ENCODE measurements around the gene KLK13. TPM values are rescaled to one million over a fixed set of nuclear protein-coding genes. Genes with fewer than 3 reads are reported as not detected.

KLK13 gene
- total RNA-seq, result not detected in 2 replicates

GRCh38 chr19:51064534-51065220 is at the start of gene KLK13:
Gene KLK13 (minus strand): TSS chr19:51065092. CDS start chr19:51065067, 25 bp downstream.
- DNase-seq (ENCODE audit: low read depth), result peak; percentile 7

- no peak for DNase-seq (ENCODE audit: low read depth)
Measured at GRCh38 chr19:51114087-51114729, 49.3 kb upstream of the KLK13 start.

- no peak for DNase-seq (ENCODE audit: low read depth)
Measured at GRCh38 chr19:51111606-51112005, 46.7 kb upstream of the KLK13 start.

GRCh38 chr19:51110666-51110971 is 45.7 kb upstream of the KLK13 start:
- no peak for DNase-seq (ENCODE audit: low read depth)

- no peak for DNase-seq (ENCODE audit: low read depth)
Measured at GRCh38 chr19:51108805-51109146, 43.9 kb upstream of the KLK13 start.

- peak; percentile 98 for DNase-seq (ENCODE audit: low read depth)
Measured at GRCh38 chr19:51108066-51108804, 43.3 kb upstream of the KLK13 start, which contains the start of gene CTU1. Gene CTU1 (minus strand): TSS chr19:51108409. CDS start chr19:51104569, 3,840 bp downstream.

GRCh38 chr19:51107406-51108065 is 42.6 kb upstream of the KLK13 start:
- DNase-seq (ENCODE audit: low read depth), result peak; percentile 32

GRCh38 chr19:51103926-51104341 is 39.0 kb upstream of the KLK13 start:
- no peak for DNase-seq (ENCODE audit: low read depth)

GRCh38 chr19:51102991-51103390 is 38.1 kb upstream of the KLK13 start:
- DNase-seq (ENCODE audit: low read depth), result no peak

- no peak for DNase-seq (ENCODE audit: low read depth)
Measured at GRCh38 chr19:51101171-51101865, 36.4 kb upstream of the KLK13 start.

GRCh38 chr19:51100601-51101000 is 35.7 kb upstream of the KLK13 start:
- no peak for DNase-seq (ENCODE audit: low read depth)

- no peak for DNase-seq (ENCODE audit: low read depth)
Measured at GRCh38 chr19:51099047-51099382, 34.1 kb upstream of the KLK13 start.

- DNase-seq (ENCODE audit: low read depth), result no peak
Measured at GRCh38 chr19:51098365-51099046, 33.6 kb upstream of the KLK13 start.

GRCh38 chr19:51097796-51098195 is 32.9 kb upstream of the KLK13 start:
- DNase-seq (ENCODE audit: low read depth), result no peak

GRCh38 chr19:51097166-51097738 is 32.4 kb upstream of the KLK13 start:
- DNase-seq (ENCODE audit: low read depth), result peak; percentile 21

- DNase-seq (ENCODE audit: low read depth), result no peak
Measured at GRCh38 chr19:51096473-51097165, 31.7 kb upstream of the KLK13 start.

- no peak for DNase-seq (ENCODE audit: low read depth)
Measured at GRCh38 chr19:51094696-51095279, 29.9 kb upstream of the KLK13 start.

GRCh38 chr19:51093510-51094345 is 28.8 kb upstream of the KLK13 start:
- no peak for DNase-seq (ENCODE audit: low read depth)

GRCh38 chr19:51093101-51093500 is 28.2 kb upstream of the KLK13 start:
- no peak for DNase-seq (ENCODE audit: low read depth)

All from renal cortical epithelial cell (primary cell).